ENCODE measurements around the gene ZFPM1.

GRCh38 chr16:88421301-88421700 is 31.8 kb upstream of the ZFPM1 start:
- TF ChIP-seq POLR2A (IDR thresholded peaks at IDR 0.05), result no peak
- TF ChIP-seq CTCF (IDR thresholded peaks at IDR 0.05), result no peak
